ENCODE data around the gene YTHDF2.
"Not testable (repeated sequence)": the region's sequence is repeated elsewhere in the genome, so short reads cannot be mapped to it uniquely, and the experiment has no call there.

The YTHDF2 gene

GRCh38 chr1:28744184-28744583 is 7.4 kb downstream of the YTHDF2 start:
- H3K36me3 Mint-ChIP-seq (ENCODE audit: insufficient read depth), result peaks cover 85% of the 10 kb centered on the region
- peak overlapping the region; percentile 0 to 35 for H3K27ac Mint-ChIP-seq
- ATAC-seq (replicated peaks), result no peak
- peak overlapping the region; percentile 1 to 46 for H3K4me3 Mint-ChIP-seq
- DNase-seq, result no peak
- H3K4me1 Mint-ChIP-seq (ENCODE audit: low read depth in 2 of 2), result peaks cover 37 to 60% of the 10 kb centered on the region in 2 donors
- no peaks in the 10 kb centered on the region for H3K27me3 Mint-ChIP-seq
- no peaks in the 10 kb centered on the region for H3K9me3 Mint-ChIP-seq

GRCh38 chr1:28745653-28746173 is 9.0 kb downstream of the YTHDF2 start:
- Mint-ChIP-seq H3K4me1 (ENCODE audit: low read depth in 2 of 2) (peaks cover 36 to 66% of the 10 kb centered on the region in 2 donors), H3K4me3 (peak overlapping the region; percentile 46 to 62), H3K9me3 (no peaks in the 10 kb centered on the region), H3K27me3 (no peaks in the 10 kb centered on the region), H3K36me3 (ENCODE audit: insufficient read depth) (peaks cover 83% of the 10 kb centered on the region), H3K27ac (peak overlapping the region; percentile 79 to 84)
- ATAC-seq (replicated peaks) (no peak), DNase-seq (no peak)

GRCh38 chr1:28750330-28750729 is 13.6 kb downstream of the YTHDF2 start:
- H3K36me3 Mint-ChIP-seq (ENCODE audit: insufficient read depth), result peaks cover 41% of the 10 kb centered on the region
- no peak for ATAC-seq (replicated peaks)
- H3K4me3 Mint-ChIP-seq, result peak overlapping the region; percentile 35 to 71

GRCh38 chr1:28750771-28751294 is 14.1 kb downstream of the YTHDF2 start:
- ATAC-seq (replicated peaks); DNase-seq; H3K27me3 Mint-ChIP-seq; H3K9me3 Mint-ChIP-seq: not testable (repeated sequence)
- Mint-ChIP-seq H3K36me3 (ENCODE audit: insufficient read depth) (peaks cover 36% of the 10 kb centered on the region), H3K4me3 (peak overlapping the region in 1 of 2 donors; percentile 71), H3K4me1 (ENCODE audit: low read depth in 2 of 2) (peaks cover 40 to 46% of the 10 kb centered on the region in 2 donors), H3K27ac (peak overlapping the region; percentile 0 to 50)

More at GRCh38 chr1:28750330-28750729, 13.6 kb downstream of the YTHDF2 start:
- Mint-ChIP-seq H3K27ac (no peak overlapping the region), H3K4me1 (ENCODE audit: low read depth in 2 of 2) (peaks cover 40 to 46% of the 10 kb centered on the region in 2 donors), H3K9me3 (no peaks in the 10 kb centered on the region), H3K27me3 (no peaks in the 10 kb centered on the region)
- no peak for DNase-seq

- Mint-ChIP-seq H3K4me3 (peak overlapping the region in 1 of 2 donors; percentile 45), H3K27ac (peak overlapping the region; percentile 0 to 50), H3K4me1 (ENCODE audit: low read depth in 2 of 2) (peaks cover 37 to 40% of the 10 kb centered on the region in 2 donors)
Measured at GRCh38 chr1:28751315-28752060, 14.7 kb downstream of the YTHDF2 start.

GRCh38 chr1:28755701-28756100 is 19.0 kb downstream of the YTHDF2 start:
- Mint-ChIP-seq H3K9me3 (no peaks in the 10 kb centered on the region), H3K27me3 (no peaks in the 10 kb centered on the region), H3K4me3 (no peak overlapping the region), H3K27ac (no peak overlapping the region), H3K36me3 (ENCODE audit: insufficient read depth) (peaks cover 19% of the 10 kb centered on the region), H3K4me1 (ENCODE audit: low read depth in 2 of 2) (peaks cover 26 to 32% of the 10 kb centered on the region in 2 donors)
- ATAC-seq (replicated peaks), result no peak
- no peak for DNase-seq

More at GRCh38 chr1:28751315-28752060, 14.7 kb downstream of the YTHDF2 start:
- peaks cover 31% of the 10 kb centered on the region for H3K36me3 Mint-ChIP-seq (ENCODE audit: insufficient read depth)
- DNase-seq (no peak), ATAC-seq (replicated peaks) (no peak)
- no peaks in the 10 kb centered on the region for H3K27me3 Mint-ChIP-seq
- H3K9me3 Mint-ChIP-seq, result no peaks in the 10 kb centered on the region

GRCh38 chr1:28756846-28757245 is 20.1 kb downstream of the YTHDF2 start:
- Mint-ChIP-seq H3K27me3 (no peaks in the 10 kb centered on the region), H3K9me3 (no peaks in the 10 kb centered on the region), H3K36me3 (ENCODE audit: insufficient read depth) (peaks cover 29% of the 10 kb centered on the region), H3K27ac (peak overlapping the region in 1 of 2 donors; percentile 19), H3K4me3 (no peak overlapping the region), H3K4me1 (ENCODE audit: low read depth in 2 of 2) (peaks cover 22 to 26% of the 10 kb centered on the region in 2 donors)
- ATAC-seq (replicated peaks) (no peak), DNase-seq (no peak)

GRCh38 chr1:28758420-28758819 is 21.7 kb downstream of the YTHDF2 start:
- no peaks in the 10 kb centered on the region for H3K9me3 Mint-ChIP-seq
- no peak overlapping the region for H3K27ac Mint-ChIP-seq
- no peak for ATAC-seq (replicated peaks)
- H3K27me3 Mint-ChIP-seq, result no peaks in the 10 kb centered on the region
- peaks cover 20 to 24% of the 10 kb centered on the region in 2 donors for H3K4me1 Mint-ChIP-seq (ENCODE audit: low read depth in 2 of 2)
- peaks cover 26% of the 10 kb centered on the region for H3K36me3 Mint-ChIP-seq (ENCODE audit: insufficient read depth)
- no peak for DNase-seq
- H3K4me3 Mint-ChIP-seq, result no peak overlapping the region

- DNase-seq (no peak), ATAC-seq (replicated peaks) (no peak)
- H3K27ac Mint-ChIP-seq, result peak overlapping the region in 1 of 2 donors; percentile 30
- no peaks in the 10 kb centered on the region for H3K9me3 Mint-ChIP-seq
- peaks cover 15 to 22% of the 10 kb centered on the region in 2 donors for H3K4me1 Mint-ChIP-seq (ENCODE audit: low read depth in 2 of 2)
- H3K36me3 Mint-ChIP-seq (ENCODE audit: insufficient read depth), result peaks cover 26% of the 10 kb centered on the region
- H3K27me3 Mint-ChIP-seq, result no peaks in the 10 kb centered on the region
- H3K4me3 Mint-ChIP-seq, result no peak overlapping the region
Measured at GRCh38 chr1:28759257-28759656, 22.5 kb downstream of the YTHDF2 start.

- H3K4me1 Mint-ChIP-seq (ENCODE audit: low read depth in 2 of 2), result peaks cover 20 to 36% of the 10 kb centered on the region in 2 donors
- DNase-seq (no peak), ATAC-seq (replicated peaks) (no peak)
- H3K27me3 Mint-ChIP-seq, result no peaks in the 10 kb centered on the region
- H3K36me3 Mint-ChIP-seq (ENCODE audit: insufficient read depth), result peaks cover 33% of the 10 kb centered on the region
- peak overlapping the region in 1 of 2 donors; percentile 5 for H3K27ac Mint-ChIP-seq
- no peak overlapping the region for H3K4me3 Mint-ChIP-seq
- no peaks in the 10 kb centered on the region for H3K9me3 Mint-ChIP-seq
Measured at GRCh38 chr1:28761189-28761588, 24.4 kb downstream of the YTHDF2 start.

GRCh38 chr1:28766532-28767183 is 29.9 kb downstream of the YTHDF2 start:
- no peaks in the 10 kb centered on the region for H3K27me3 Mint-ChIP-seq
- no peak for ATAC-seq (replicated peaks)

GRCh38 chr1:28770601-28771165 is 33.9 kb downstream of the YTHDF2 start:
- H3K27me3 Mint-ChIP-seq, result no peaks in the 10 kb centered on the region
- peak overlapping the region; percentile 44 to 66 for H3K27ac Mint-ChIP-seq
- H3K9me3 Mint-ChIP-seq, result no peaks in the 10 kb centered on the region
- ATAC-seq (replicated peaks) (no peak), DNase-seq (no peak)
- H3K4me3 Mint-ChIP-seq, result no peak overlapping the region
- H3K4me1 Mint-ChIP-seq (ENCODE audit: low read depth in 2 of 2), result peaks cover 5 to 17% of the 10 kb centered on the region in 2 donors
- peaks cover 52% of the 10 kb centered on the region for H3K36me3 Mint-ChIP-seq (ENCODE audit: insufficient read depth)

More at GRCh38 chr1:28766532-28767183, 29.9 kb downstream of the YTHDF2 start:
- Mint-ChIP-seq H3K4me1 (ENCODE audit: low read depth in 2 of 2) (peaks cover 10 to 26% of the 10 kb centered on the region in 2 donors), H3K9me3 (no peaks in the 10 kb centered on the region), H3K27ac (peak overlapping the region in 1 of 2 donors; percentile 53), H3K36me3 (ENCODE audit: insufficient read depth) (peaks cover 46% of the 10 kb centered on the region), H3K4me3 (no peak overlapping the region)
- DNase-seq, result no peak

GRCh38 chr1:28771921-28772320 is 35.2 kb downstream of the YTHDF2 start:
- not testable (repeated sequence) for H3K4me3 Mint-ChIP-seq; H3K9me3 Mint-ChIP-seq; H3K4me1 Mint-ChIP-seq (ENCODE audit: low read depth in 2 of 2); ATAC-seq (replicated peaks); H3K27me3 Mint-ChIP-seq; DNase-seq; H3K27ac Mint-ChIP-seq
- peaks cover 44% of the 10 kb centered on the region for H3K36me3 Mint-ChIP-seq (ENCODE audit: insufficient read depth)
